SU-DHL-6 (cell line): ENCODE measurements around the gene ADCY3.

Experiments used
- H2AFZ ChIP-seq: fragments of 200-600 bp; sonication (generic); 2 replicates; pipeline ENCODE4 v1.6.1; 2014; ENCODE audit warnings: low read depth, mild to moderate bottlenecking, moderate library complexity, mixed read lengths, antibody characterized with exemption, low read length; ENCODE audit not compliant: severe bottlenecking
- H3F3A ChIP-seq: fragments of 200-600 bp; shearing (Covaris generic); 2 replicates; pipeline ENCODE4 v1.6.0; 2016; ENCODE audit warnings: antibody characterized with exemption, mild to moderate bottlenecking; ENCODE audit not compliant: insufficient read depth
- H3K27ac ChIP-seq: fragments of 200-600 bp; sonication (generic); 2 replicates; pipeline ENCODE4 v1.5.1; 2016; ENCODE audit warnings: low read depth, mild to moderate bottlenecking, low read length, moderate library complexity, mixed read lengths
- H3K27me3 ChIP-seq: fragments of 200-600 bp; sonication (generic), shearing (Covaris generic); 2 replicates; pipeline ENCODE4 v1.6.0; 2014; ENCODE audit warnings: mild to moderate bottlenecking, low read length
- H3K36me3 ChIP-seq: fragments of 200-600 bp; sonication (generic); 2 replicates; pipeline ENCODE4 v1.6.1; 2014; ENCODE audit warnings: mild to moderate bottlenecking, low read length, mixed read lengths
- H3K4me2 ChIP-seq: fragments of 300-600, 200-600 bp; shearing (Covaris generic), sonication (generic); 2 replicates; pipeline ENCODE4 v1.6.0; 2014; ENCODE audit warnings: low read length, low read depth, mild to moderate bottlenecking; ENCODE audit not compliant: poor library complexity, severe bottlenecking
- H3K4me3 ChIP-seq: fragments of 200-600 bp; sonication (generic); 2 replicates; pipeline ENCODE4 v1.5.1; 2014; ENCODE audit warnings: antibody characterized with exemption, low read length, mild to moderate bottlenecking, mixed read lengths; ENCODE audit not compliant: insufficient read depth, poor library complexity, severe bottlenecking
- H3K79me2 ChIP-seq: fragments of 200-600 bp; sonication (generic); 2 replicates; pipeline ENCODE4 v1.6.1; 2014; ENCODE audit warnings: mild to moderate bottlenecking, low read length, moderate library complexity; ENCODE audit not compliant: insufficient read depth
- H3K9ac ChIP-seq: fragments of 200-600 bp; sonication (generic); 2 replicates; pipeline ENCODE4 v1.7.0; 2014; ENCODE audit warnings: mild to moderate bottlenecking, low read length
- H3K9me2 ChIP-seq: fragments of 200-600 bp; sonication (generic); replicated peaks from 2 replicates; pipeline ENCODE4 v1.6.1; 2014; ENCODE audit warnings: low read length; ENCODE audit not compliant: insufficient read depth
- H3K9me3 ChIP-seq: fragments of 200-600 bp; sonication (generic); 2 replicates; pipeline ENCODE4 v1.6.1; 2014; ENCODE audit warnings: low read length, mixed read lengths; ENCODE audit not compliant: insufficient read depth
- H4K20me1 ChIP-seq: fragments of 200-600 bp; sonication (generic); 2 replicates; pipeline ENCODE4 v1.6.1; 2014; ENCODE audit warnings: low read depth, mild to moderate bottlenecking, antibody characterized with exemption, low read length, moderate library complexity, mixed read lengths
- CTCF ChIP-seq: fragments of 200-600 bp; sonication (generic); IDR thresholded peaks from one replicate; pipeline ENCODE4 v1.5.1; 2017; ENCODE audit warnings: antibody characterized with exemption, mild to moderate bottlenecking, low read length, moderate library complexity; ENCODE audit not compliant: insufficient read depth, poor library complexity, severe bottlenecking
- EZH2phosphoT487 ChIP-seq: fragments of 200-600 bp; sonication (generic), shearing (Covaris generic); conservative IDR thresholded peaks from 2 replicates; pipeline ENCODE4 v1.6.1; 2018; ENCODE audit warnings: mild to moderate bottlenecking, antibody characterized with exemption, low read length, moderate library complexity, mixed read lengths

Gene ADCY3

GRCh38 chr2:24850944-24851343, 69.1 kb downstream of the ADCY3 start:
- Histone ChIP-seq H2AFZ (no peak overlapping the region), H3K4me3 (no peak overlapping the region), H4K20me1 (no peaks in the 10 kb centered on the region), H3K4me2 (no peak overlapping the region), H3K9ac (no peak overlapping the region), H3K36me3 (no peaks in the 10 kb centered on the region), H3K27me3 (no peaks in the 10 kb centered on the region), H3K79me2 (no peaks in the 10 kb centered on the region), H3F3A (no peaks in the 10 kb centered on the region), H3K9me3 (no peaks in the 10 kb centered on the region), H3K9me2 (no peaks in the 10 kb centered on the region), H3K27ac (no peak overlapping the region)
- TF ChIP-seq EZH2phosphoT487 (no peak), CTCF (no peak)

GRCh38 chr2:24845691-24846090, 74.3 kb downstream of the ADCY3 start:
- no peaks in the 10 kb centered on the region for H4K20me1 ChIP-seq
- no peak overlapping the region for H3K4me2 ChIP-seq
- no peaks in the 10 kb centered on the region for H3K9me2 ChIP-seq
- no peak for TF ChIP-seq CTCF
- no peak for TF ChIP-seq EZH2phosphoT487
- no peaks in the 10 kb centered on the region for H3K27me3 ChIP-seq
- no peak overlapping the region for H3K27ac ChIP-seq
- no peak overlapping the region for H3K4me3 ChIP-seq
- no peaks in the 10 kb centered on the region for H3K9me3 ChIP-seq
- no peak overlapping the region for H2AFZ ChIP-seq
- no peaks in the 10 kb centered on the region for H3K36me3 ChIP-seq
- no peaks in the 10 kb centered on the region for H3F3A ChIP-seq
- H3K9ac ChIP-seq = no peak overlapping the region
- no peaks in the 10 kb centered on the region for H3K79me2 ChIP-seq

- no peak overlapping the region for H3K4me2 ChIP-seq
- no peaks in the 10 kb centered on the region for H4K20me1 ChIP-seq
- H2AFZ ChIP-seq = no peak overlapping the region
- H3F3A ChIP-seq = no peaks in the 10 kb centered on the region
- H3K36me3 ChIP-seq = no peaks in the 10 kb centered on the region
- H3K4me3 ChIP-seq = no peak overlapping the region
- no peaks in the 10 kb centered on the region for H3K79me2 ChIP-seq
- TF ChIP-seq EZH2phosphoT487 (no peak), CTCF (no peak)
- no peaks in the 10 kb centered on the region for H3K9me2 ChIP-seq
- H3K27ac ChIP-seq = no peak overlapping the region
- H3K9ac ChIP-seq = no peak overlapping the region
- no peaks in the 10 kb centered on the region for H3K27me3 ChIP-seq
- H3K9me3 ChIP-seq = no peaks in the 10 kb centered on the region
These were observed 75.9 kb downstream of the ADCY3 start for GRCh38 chr2:24844023-24844685.
